IMR-90 (cell line): ENCODE results near the gene CCDC70. TPM values are rescaled to one million over a fixed set of nuclear protein-coding genes. Genes with fewer than 3 reads are reported as not detected.

ENCODE experiments used
- ATAC-seq: fragments of 200-7000 bp; cut with Tn5 transposase; 2 replicates; pipeline ENCODE4 v1.9.1; 2020; ENCODE audit warnings: low read depth, mild to moderate bottlenecking, moderate library complexity
- BruUV-seq: library from RNA; stranded (reverse); fragments of 400-500 nt; replicated peaks from 2 replicates; lab custom pipeline; 2021; lab: Mats Ljungman, UMichigan
- CTCF ChIA-PET: fragments of 300-600 bp; formaldehyde crosslinking; extraction: SDS; loops from one replicate; lab custom pipeline; 2021; ENCODE audit warnings: antibody characterized with exemption; lab: Yijun Ruan, JAX
- POLR2A ChIA-PET: fragments of 300-600 bp; sonication (Branson Sonifier 250); formaldehyde crosslinking; loops from one replicate; lab custom pipeline; 2022; ENCODE audit warnings: antibody characterized with exemption; ENCODE audit not compliant: unreplicated experiment; lab: Charles Lee
- DNase-seq: peaks from one replicate; pipeline ENCODE4 v3.0.0; 2013
- H2AFZ ChIP-seq: replicated peaks from 2 replicates; pipeline ENCODE3; 2013; ENCODE audit warnings: low read length, mild to moderate bottlenecking; ENCODE audit not compliant: poor library complexity
- H2AK5ac ChIP-seq: 2 replicates; pipeline ENCODE4 v1.6.1; 2013; ENCODE audit warnings: low read depth, low read length, inconsistent platforms
- H2AK9ac ChIP-seq: replicated peaks from 2 replicates; pipeline ENCODE3; 2013; ENCODE audit warnings: mild to moderate bottlenecking, low read depth, low read length, moderate library complexity; ENCODE audit not compliant: poor library complexity
- H2BK120ac ChIP-seq: 2 replicates; pipeline ENCODE4 v1.6.1; 2013; ENCODE audit warnings: low read depth, low read length, inconsistent platforms
- H2BK15ac ChIP-seq: 3 replicates; pipeline ENCODE4 v1.6.1; 2013; ENCODE audit warnings: low read depth, low read length, inconsistent platforms
- H2BK20ac ChIP-seq: 2 replicates; pipeline ENCODE4 v1.6.1; 2013; ENCODE audit warnings: low read depth, mild to moderate bottlenecking, inconsistent platforms, low read length, moderate library complexity
- H2BK5ac ChIP-seq: 2 replicates; pipeline ENCODE4 v1.6.1; 2013; ENCODE audit warnings: mild to moderate bottlenecking, low read depth, low read length, inconsistent platforms; ENCODE audit not compliant: poor library complexity, severe bottlenecking
- H3K14ac ChIP-seq: replicated peaks from 2 replicates; pipeline ENCODE4 v1.6.1; 2013; ENCODE audit warnings: low read depth, low read length, inconsistent platforms
- H3K18ac ChIP-seq: 2 replicates; pipeline ENCODE4 v1.6.1; 2013; ENCODE audit warnings: low read depth, low read length, control low read depth
- H3K23ac ChIP-seq: 2 replicates; pipeline ENCODE4 v1.6.1; 2013; ENCODE audit warnings: low read depth, low read length, inconsistent platforms
- H3K27ac ChIP-seq: 2 replicates; pipeline ENCODE4 v1.5.1; 2013; ENCODE audit warnings: mild to moderate bottlenecking, control low read depth, low read length; ENCODE audit not compliant: insufficient read depth
- H3K27me3 ChIP-seq: 2 replicates; pipeline ENCODE4 v1.6.1; 2013; ENCODE audit warnings: low read length; ENCODE audit not compliant: control insufficient read depth, insufficient read depth
- H3K36me3 ChIP-seq: 2 replicates; pipeline ENCODE4 v1.6.1; 2013; ENCODE audit warnings: low read length, mixed read lengths; ENCODE audit not compliant: control insufficient read depth, insufficient read depth
- H3K4ac ChIP-seq: 2 replicates; pipeline ENCODE4 v1.6.1; 2013; ENCODE audit warnings: low read depth, low read length, inconsistent platforms
- H3K4me1 ChIP-seq: 2 replicates; pipeline ENCODE4 v1.6.1; 2013; ENCODE audit warnings: low read length, mixed read lengths; ENCODE audit not compliant: control insufficient read depth, insufficient read depth
- H3K4me2 ChIP-seq: 2 replicates; pipeline ENCODE4 v1.6.1; 2013; ENCODE audit warnings: low read depth, mild to moderate bottlenecking, control low read depth, low read length, moderate library complexity
- H3K4me3 ChIP-seq: 2 replicates; pipeline ENCODE4 v1.5.1; 2013; ENCODE audit warnings: low read depth, mild to moderate bottlenecking, control low read depth, low read length, moderate library complexity; ENCODE audit not compliant: insufficient read depth
- H3K56ac ChIP-seq: 2 replicates; pipeline ENCODE4 v1.6.1; 2013; ENCODE audit warnings: low read length, inconsistent platforms; ENCODE audit not compliant: insufficient read depth; ENCODE audit errors: extremely low read depth
- H3K79me1 ChIP-seq, 2 experiments: 2 replicates each; pipeline ENCODE4 v1.6.1; 2013; ENCODE audit warnings: low read length in 2 of 2, inconsistent platforms in 1 of 2, low read depth in 1 of 2
- H3K9ac ChIP-seq: 2 replicates; pipeline ENCODE4 v1.6.1; 2013; ENCODE audit warnings: low read depth, low read length, control low read depth
- H3K9me1 ChIP-seq: 2 replicates; pipeline ENCODE4 v1.6.1; 2013; ENCODE audit warnings: low read length, inconsistent platforms; ENCODE audit not compliant: insufficient read depth
- H3K9me3 ChIP-seq: 2 replicates; pipeline ENCODE4 v1.6.1; 2013; ENCODE audit warnings: low read length; ENCODE audit not compliant: control insufficient read depth, insufficient read depth
- H4K20me1 ChIP-seq: 2 replicates; pipeline ENCODE4 v1.6.1; 2013; ENCODE audit warnings: low read length, inconsistent platforms; ENCODE audit not compliant: insufficient read depth
- H4K5ac ChIP-seq: 2 replicates; pipeline ENCODE4 v1.6.1; 2013; ENCODE audit warnings: mild to moderate bottlenecking, low read depth, low read length, control low read depth
- H4K8ac ChIP-seq, 2 experiments: 2 replicates each; pipeline ENCODE4 v1.6.1; 2013; ENCODE audit warnings: low read depth in 2 of 2, low read length in 2 of 2, control low read depth in 1 of 2, inconsistent platforms in 1 of 2
- H4K91ac ChIP-seq: 2 replicates; pipeline ENCODE4 v1.6.1; 2013; ENCODE audit warnings: low read depth, low read length, inconsistent platforms; ENCODE audit not compliant: insufficient read depth
- CEBPB ChIP-seq: IDR thresholded peaks from 2 replicates; pipeline ENCODE4 v1.6.1; 2012; ENCODE audit warnings: low read depth, low read length, improper control_type of control experiment
- CTCF ChIP-seq: conservative IDR thresholded peaks from 2 replicates; pipeline ENCODE4 v1.5.1; 2012; ENCODE audit warnings: mild to moderate bottlenecking, low read depth, low read length, improper control_type of control experiment
- RAD21 ChIP-seq: IDR thresholded peaks from 2 replicates; pipeline ENCODE4 v1.6.1; 2012; ENCODE audit warnings: low read length, improper control_type of control experiment
- WGBS, 2 experiments: methylation state at CpG; one replicate each; pipeline versions ENCODE4 v1.1.5 to v1.1.7; 2013; ENCODE audit warnings: missing lambda C conversion rate in 2 of 2; ENCODE audit not compliant: insufficient read length in 1 of 2; ENCODE audit errors: extremely low coverage in 2 of 2; 5-methylcytosine and 5-hydroxymethylcytosine counted together
- dilution Hi-C: fragments of 300-500 bp; cut with HindIII; formaldehyde crosslinking; loops from one replicate; pipeline ENCODE4 v1.14.3; 2018; ENCODE audit warnings: low sequenced_read_pairs; ENCODE audit not compliant: unreplicated experiment
- in situ Hi-C: fragments of 300-500 bp; cut with MboI; formaldehyde crosslinking; loops from 3 replicates; pipeline ENCODE4 v1.14.3; 2019; ENCODE audit warnings: low sequenced_read_pairs, inconsistent platforms, mixed read lengths
- intact Hi-C: fragments of 100-400 bp; cut with micrococcal nuclease; formaldehyde crosslinking; loops from 2 replicates; pipeline ENCODE4 v1.10.0; 2022
- polyA plus RNA-seq, 3 experiments: library from polyadenylated mRNA; depleted of rRNA; stranded (reverse); fragments of >200 nt; gene quantifications; 2 replicates each; pipeline ENCODE4 v1.2.3, GENCODE V29; 2012; ENCODE audit warnings: low replicate concordance in 1 of 3
- total RNA-seq: library from RNA; depleted of rRNA; stranded (reverse); fragments of >200 nt; gene quantifications from 2 replicates; pipeline ENCODE4 v1.2.3, GENCODE V29; 2012

CCDC70 gene
- total and polyA plus RNA-seq, 2 of the 4 experiments (the other 2 are of a cell fraction) = not detected

GRCh38 chr13:51825165-51825592 is 36.6 kb upstream of the CCDC70 start:
- Histone ChIP-seq H4K20me1 (no peaks in the 10 kb centered on the region), H3K27ac (no peak overlapping the region), H3K36me3 (no peaks in the 10 kb centered on the region), H4K8ac (no peak overlapping the region), H3K18ac (no peak overlapping the region), H2BK15ac (no peak overlapping the region), H2BK5ac (no peak overlapping the region), H3K4me1 (no peaks in the 10 kb centered on the region), H3K9me1 (no peaks in the 10 kb centered on the region), H2BK120ac (no peak overlapping the region), H3K4me2 (no peak overlapping the region), H3K9me3 (no peaks in the 10 kb centered on the region), H3K79me1 (no peaks in the 10 kb centered on the region), H4K5ac (no peak overlapping the region), H2AK9ac (no peak overlapping the region), H3K4me3 (no peak overlapping the region), H3K56ac (no peak overlapping the region), H2BK20ac (no peak overlapping the region), H2AFZ (no peak overlapping the region), H3K23ac (no peak overlapping the region), H3K27me3 (peaks cover 68% of the 10 kb centered on the region), H3K14ac (no peak overlapping the region), H2AK5ac (no peak overlapping the region), H3K4ac (no peak overlapping the region), H3K9ac (no peak overlapping the region), H4K91ac (no peak overlapping the region)
- WGBS, 2 experiments = no CpG with 5 or more reads among the region's 2 CpGs
- intact Hi-C loops = no loop called here
- DNase-seq = no peak
- in situ Hi-C loops = no loop called here
- dilution Hi-C loops = no loop called here
- TF ChIP-seq CTCF (no peak), RAD21 (no peak), CEBPB (peak; percentile 28; the same call in 1 of the 2 replicates)
- no TSS peak for BruUV-seq
- ChIA-PET CTCF (interaction anchor here (1.0 to 1.3 kb wide), 3 partner anchors 9 to 13 kb away, joined by 3 to 6 read pairs (median 3); no protein-coding TSS in a partner anchor), POLR2A (no interaction called here)
- no peak for ATAC-seq
